Ishikawa (cell line): ENCODE data around the gene ATXN1.

ENCODE experiments used
- CEBPB ChIP-seq: IDR thresholded peaks from 2 replicates; pipeline ENCODE4 v1.6.1; 2012
- CREB1 ChIP-seq: IDR thresholded peaks from 2 replicates; pipeline ENCODE4 v1.6.1; 2012; ENCODE audit warnings: low read depth
- EGR1 ChIP-seq: IDR thresholded peaks from 2 replicates; pipeline ENCODE4 v1.6.1; 2012
- EP300 ChIP-seq: IDR thresholded peaks from 2 replicates; pipeline ENCODE4 v1.6.1; 2012; ENCODE audit warnings: borderline replicate concordance
- FOXM1 ChIP-seq: IDR thresholded peaks from 2 replicates; pipeline ENCODE4 v1.6.1; 2012; ENCODE audit warnings: low read depth, borderline replicate concordance
- MAX ChIP-seq: IDR thresholded peaks from 2 replicates; pipeline ENCODE4 v1.6.1; 2012
- NFIC ChIP-seq: IDR thresholded peaks from 2 replicates; pipeline ENCODE4 v1.6.1; 2012
- RAD21 ChIP-seq: IDR thresholded peaks from 2 replicates; pipeline ENCODE4 v1.6.1; 2012; ENCODE audit warnings: low read depth
- REST ChIP-seq: IDR thresholded peaks from 2 replicates; pipeline ENCODE4 v1.6.1; 2012; ENCODE audit warnings: low read depth, mild to moderate bottlenecking
- TAF1 ChIP-seq: IDR thresholded peaks from 2 replicates; pipeline ENCODE4 v1.6.1; 2012; ENCODE audit warnings: low read depth, mild to moderate bottlenecking
- TCF12 ChIP-seq: IDR thresholded peaks from 2 replicates; pipeline ENCODE4 v1.6.1; 2012; ENCODE audit warnings: low read depth
- TEAD4 ChIP-seq: IDR thresholded peaks from 2 replicates; pipeline ENCODE4 v1.6.1; 2012
- YY1 ChIP-seq: IDR thresholded peaks from 2 replicates; pipeline ENCODE4 v1.6.1; 2012; ENCODE audit warnings: low read depth
- ZBTB7A ChIP-seq: IDR thresholded peaks from 2 replicates; pipeline ENCODE4 v1.6.1; 2012; ENCODE audit warnings: low read depth
- TF ChIP-seq, protein P1 (sequence below): IDR thresholded peaks from 2 replicates; pipeline ENCODE4 v1.6.1; 2012

The ATXN1 gene

DNA sequence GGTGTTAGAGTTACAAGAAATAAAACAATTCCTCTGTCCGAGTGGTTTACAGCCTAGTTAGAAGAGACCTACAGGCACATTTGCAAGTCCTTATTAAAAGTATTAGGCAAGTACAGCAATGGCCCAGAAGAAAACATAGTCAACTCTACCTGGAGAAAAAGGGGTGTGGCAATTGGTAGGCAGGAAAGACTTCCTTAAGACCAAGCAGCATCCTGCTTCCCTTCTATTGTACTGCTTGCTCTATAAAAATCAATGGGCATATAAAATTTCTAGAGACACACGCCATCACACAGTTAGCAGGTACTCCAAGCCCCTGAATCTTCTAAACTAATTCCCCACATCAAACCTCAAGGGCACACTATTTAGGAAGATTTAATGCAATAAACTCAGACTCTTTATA is 185.6 kb downstream of the ATXN1 start:
- TF ChIP-seq YY1: no peak
- TF ChIP-seq EGR1: no peak
- no peak for TF ChIP-seq RAD21
- TF ChIP-seq CEBPB: no peak
- no peak for TF ChIP-seq FOXM1
- no peak for TF ChIP-seq REST
- TF ChIP-seq TEAD4: no peak
- TF ChIP-seq NFIC: no peak
- TF ChIP-seq, protein P1, sequence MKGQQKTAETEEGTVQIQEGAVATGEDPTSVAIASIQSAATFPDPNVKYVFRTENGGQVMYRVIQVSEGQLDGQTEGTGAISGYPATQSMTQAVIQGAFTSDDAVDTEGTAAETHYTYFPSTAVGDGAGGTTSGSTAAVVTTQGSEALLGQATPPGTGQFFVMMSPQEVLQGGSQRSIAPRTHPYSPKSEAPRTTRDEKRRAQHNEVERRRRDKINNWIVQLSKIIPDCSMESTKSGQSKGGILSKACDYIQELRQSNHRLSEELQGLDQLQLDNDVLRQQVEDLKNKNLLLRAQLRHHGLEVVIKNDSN: no peak
- TF ChIP-seq MAX: no peak
- TF ChIP-seq TCF12: no peak
- TF ChIP-seq ZBTB7A: no peak
- no peak for TF ChIP-seq TAF1
- no peak for TF ChIP-seq EP300
- no peak for TF ChIP-seq CREB1

- no peak for TF ChIP-seq CREB1
- TF ChIP-seq CEBPB: no peak
- TF ChIP-seq TAF1: no peak
- no peak for TF ChIP-seq FOXM1
- TF ChIP-seq, protein P1: no peak
- TF ChIP-seq YY1: no peak
- TF ChIP-seq NFIC: no peak
- no peak for TF ChIP-seq EP300
- TF ChIP-seq TEAD4: no peak
- TF ChIP-seq TCF12: no peak
- no peak for TF ChIP-seq ZBTB7A
- TF ChIP-seq REST: no peak
- TF ChIP-seq MAX: no peak
- no peak for TF ChIP-seq EGR1
- no peak for TF ChIP-seq RAD21
Observed at GRCh38 chr6:16572943-16573342, 188.3 kb downstream of the ATXN1 start.

DNA sequence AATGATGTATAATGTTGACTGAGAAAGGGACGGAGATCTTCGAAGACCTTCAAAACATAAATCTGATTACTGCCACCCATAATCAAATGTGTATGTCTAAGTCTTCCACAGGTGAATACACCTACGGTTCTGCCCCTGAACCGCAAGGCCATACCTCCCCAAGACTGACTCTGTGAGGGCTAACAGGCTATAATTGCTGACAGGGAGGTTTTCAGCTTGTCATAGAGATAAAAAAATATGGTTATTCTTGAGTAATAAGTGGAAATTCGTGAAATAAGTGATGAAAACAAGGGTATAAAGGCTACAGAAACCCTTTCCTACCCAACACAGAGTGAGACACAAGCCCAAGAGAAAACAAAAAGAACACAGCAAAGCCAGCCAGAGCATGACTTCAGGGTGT is 188.9 kb downstream of the ATXN1 start:
- no peak for TF ChIP-seq MAX

GRCh38 chr6:16570946-16571345 is 190.3 kb downstream of the ATXN1 start:
- TF ChIP-seq, protein P1: no peak
- no peak for TF ChIP-seq CREB1
- no peak for TF ChIP-seq ZBTB7A
- no peak for TF ChIP-seq TEAD4
- no peak for TF ChIP-seq FOXM1
- TF ChIP-seq CEBPB: no peak
- TF ChIP-seq YY1: no peak
- TF ChIP-seq TCF12: no peak
- no peak for TF ChIP-seq TAF1
- no peak for TF ChIP-seq EGR1
- no peak for TF ChIP-seq RAD21
- TF ChIP-seq NFIC: no peak
- no peak for TF ChIP-seq MAX
- no peak for TF ChIP-seq REST
